ENCODE results near the gene RNF213. TPM values are rescaled to one million over a fixed set of nuclear protein-coding genes. Genes with fewer than 3 reads are reported as not detected.

Gene RNF213
- total RNA-seq, 1 experiment from 2014 or later, result 61.4 TPM

GRCh38 chr17:80389011-80389995 lies 128.7 kb downstream of the RNF213 start:
- BruUV-seq (replicated peaks), result no TSS peak
- DNase-seq, result no peak
- Histone ChIP-seq H3K9me3 (no peaks in the 10 kb centered on the region), H3K27me3 (replicated peaks; ENCODE audit: control insufficient read depth, insufficient read depth, low read length) (no peaks in the 10 kb centered on the region), H3K36me3 (ENCODE audit: control insufficient read depth, insufficient read depth, low read length) (no peaks in the 10 kb centered on the region; the same call in 1 of the 2 replicates), H3K4me1 (no peaks in the 10 kb centered on the region), H3K4me3 (ENCODE audit: low read depth, low read length) (no peak overlapping the region)
- POLR2A ChIA-PET, result no interaction called here
- no peak overlapping the region for H3K27ac Mint-ChIP-seq (ENCODE audit: unreplicated experiment)
- H3K9me3 Mint-ChIP-seq (ENCODE audit: unreplicated experiment), result no peaks in the 10 kb centered on the region
- H3K4me3 Mint-ChIP-seq (ENCODE audit: unreplicated experiment), result no peak overlapping the region
- H3K27me3 Mint-ChIP-seq (ENCODE audit: insufficient read depth, unreplicated experiment), result no peaks in the 10 kb centered on the region
- intact Hi-C loops (cut with micrococcal nuclease; ENCODE audit: unreplicated experiment), result no loop called here
- no peak for TF ChIP-seq CTCF (IDR thresholded peaks at IDR 0.05; ENCODE audit: insufficient read depth in 1 of 2, low read depth in 1 of 2, low read length in 1 of 2, severe bottlenecking in 1 of 2, unreplicated experiment in 1 of 2)
- H3K4me1 Mint-ChIP-seq (ENCODE audit: low read depth, unreplicated experiment), result no peaks in the 10 kb centered on the region
- CTCF ChIA-PET, result no interaction called here
- peaks cover 45% of the 10 kb centered on the region for H3K36me3 Mint-ChIP-seq (ENCODE audit: insufficient read depth, unreplicated experiment)

- H3K4me3 Mint-ChIP-seq (ENCODE audit: unreplicated experiment), result no peak overlapping the region
- Histone ChIP-seq H3K9me3 (no peaks in the 10 kb centered on the region), H3K4me3 (ENCODE audit: low read depth, low read length) (no peak overlapping the region), H3K36me3 (ENCODE audit: control insufficient read depth, insufficient read depth, low read length) (no peaks in the 10 kb centered on the region; the same call in 1 of the 2 replicates), H3K4me1 (no peaks in the 10 kb centered on the region), H3K27me3 (replicated peaks; ENCODE audit: control insufficient read depth, insufficient read depth, low read length) (no peaks in the 10 kb centered on the region)
- TF ChIP-seq CTCF (IDR thresholded peaks at IDR 0.05; ENCODE audit: insufficient read depth in 1 of 2, low read depth in 1 of 2, low read length in 1 of 2, severe bottlenecking in 1 of 2, unreplicated experiment in 1 of 2), result no peak
- peaks cover 31% of the 10 kb centered on the region for H3K36me3 Mint-ChIP-seq (ENCODE audit: insufficient read depth, unreplicated experiment)
- H3K27ac Mint-ChIP-seq (ENCODE audit: unreplicated experiment), result no peak overlapping the region
- ChIA-PET POLR2A (no interaction called here), CTCF (no interaction called here)
- H3K27me3 Mint-ChIP-seq (ENCODE audit: insufficient read depth, unreplicated experiment), result no peaks in the 10 kb centered on the region
- no peak for DNase-seq
- H3K4me1 Mint-ChIP-seq (ENCODE audit: low read depth, unreplicated experiment), result no peaks in the 10 kb centered on the region
- H3K9me3 Mint-ChIP-seq (ENCODE audit: unreplicated experiment), result no peaks in the 10 kb centered on the region
- intact Hi-C loops (cut with micrococcal nuclease; ENCODE audit: unreplicated experiment), result no loop called here
- TSS peak; percentile 30 for BruUV-seq (replicated peaks)
Observed at GRCh38 chr17:80393241-80393890, 132.7 kb downstream of the RNF213 start.

GRCh38 chr17:80393961-80394360 lies 133.3 kb downstream of the RNF213 start:
- no peaks in the 10 kb centered on the region for H3K9me3 Mint-ChIP-seq (ENCODE audit: unreplicated experiment)
- H3K4me1 Mint-ChIP-seq (ENCODE audit: low read depth, unreplicated experiment), result no peaks in the 10 kb centered on the region
- no peak for DNase-seq
- H3K27ac Mint-ChIP-seq (ENCODE audit: unreplicated experiment), result no peak overlapping the region
- no peak overlapping the region for H3K4me3 Mint-ChIP-seq (ENCODE audit: unreplicated experiment)
- Histone ChIP-seq H3K4me3 (ENCODE audit: low read depth, low read length) (no peak overlapping the region), H3K9me3 (no peaks in the 10 kb centered on the region), H3K36me3 (ENCODE audit: control insufficient read depth, insufficient read depth, low read length) (no peaks in the 10 kb centered on the region; the same call in 1 of the 2 replicates), H3K27me3 (replicated peaks; ENCODE audit: control insufficient read depth, insufficient read depth, low read length) (no peaks in the 10 kb centered on the region), H3K4me1 (no peaks in the 10 kb centered on the region)
- H3K36me3 Mint-ChIP-seq (ENCODE audit: insufficient read depth, unreplicated experiment), result peaks cover 31% of the 10 kb centered on the region
- ChIA-PET CTCF (no interaction called here), POLR2A (no interaction called here)
- no peaks in the 10 kb centered on the region for H3K27me3 Mint-ChIP-seq (ENCODE audit: insufficient read depth, unreplicated experiment)
- TF ChIP-seq CTCF (IDR thresholded peaks at IDR 0.05; ENCODE audit: insufficient read depth in 1 of 2, low read depth in 1 of 2, low read length in 1 of 2, severe bottlenecking in 1 of 2, unreplicated experiment in 1 of 2), result no peak
- BruUV-seq (replicated peaks), result no TSS peak
- intact Hi-C loops (cut with micrococcal nuclease; ENCODE audit: unreplicated experiment), result no loop called here

Measured in Caco-2 (cell line).